ENCODE data around the gene DTX3.

DTX3 gene

GRCh38 chr12:57657744-57658143 is 53.1 kb downstream of the DTX3 start:
- TF ChIP-seq ZNF274 (IDR thresholded peaks at IDR 0.05; ENCODE audit: low read depth, low read length), result no peak
- TF ChIP-seq SUZ12 (IDR thresholded peaks at IDR 0.05; ENCODE audit: extremely low read depth, insufficient read depth, insufficient read length), result no peak
- no peak for TF ChIP-seq YY1 (IDR thresholded peaks at IDR 0.05; ENCODE audit: insufficient read depth, insufficient read length)
- Histone ChIP-seq H3K27me3 (ENCODE audit: insufficient read depth, insufficient read length) (no peaks in the 10 kb centered on the region), H3K9ac (ENCODE audit: insufficient read length, low read depth) (no peak overlapping the region), H3K36me3 (ENCODE audit: insufficient read depth, insufficient read length, low read length) (no peaks in the 10 kb centered on the region), H3K4me3 (ENCODE audit: insufficient read length, low read depth) (no peak overlapping the region), H3K4me1 (ENCODE audit: insufficient read depth, insufficient read length) (no peaks in the 10 kb centered on the region), H3K9me3 (ENCODE audit: insufficient read depth, low read length) (peaks cover 57% of the 10 kb centered on the region)
- no peak for DNase-seq (ENCODE audit: low read depth, low spot score)

GRCh38 chr12:57658890-57659289 is 54.3 kb downstream of the DTX3 start:
- Histone ChIP-seq H3K9me3 (ENCODE audit: insufficient read depth, low read length) (peaks cover 66% of the 10 kb centered on the region), H3K4me3 (ENCODE audit: insufficient read length, low read depth) (no peak overlapping the region), H3K4me1 (ENCODE audit: insufficient read depth, insufficient read length) (no peaks in the 10 kb centered on the region), H3K9ac (ENCODE audit: insufficient read length, low read depth) (no peak overlapping the region), H3K36me3 (ENCODE audit: insufficient read depth, insufficient read length, low read length) (no peaks in the 10 kb centered on the region), H3K27me3 (ENCODE audit: insufficient read depth, insufficient read length) (no peaks in the 10 kb centered on the region)
- no peak for DNase-seq (ENCODE audit: low read depth, low spot score)
- no peak for TF ChIP-seq ZNF274 (IDR thresholded peaks at IDR 0.05; ENCODE audit: low read depth, low read length)
- no peak for TF ChIP-seq SUZ12 (IDR thresholded peaks at IDR 0.05; ENCODE audit: extremely low read depth, insufficient read depth, insufficient read length)
